Breast epithelium (tissue), 3 donors: ENCODE results near the gene CACNA1A.

Experiments
- POLR2A ChIP-seq: fragments of 450-650 bp; IDR thresholded peaks from one replicate; pipeline ENCODE4 v1.6.1; 2016; ENCODE audit warnings: antibody characterized with exemption, mild to moderate bottlenecking, moderate library complexity
- POLR2AphosphoS5 ChIP-seq, 3 donors: sonication (generic); formaldehyde crosslinking; IDR thresholded peaks; one replicate each; pipeline ENCODE4 v1.6.1; 2017; ENCODE audit warnings: antibody characterized with exemption in 3 of 3
- TF ChIP-seq, protein P1 (sequence below), 3 donors: fragments of 450-650 bp; IDR thresholded peaks; one replicate each; pipeline ENCODE4 v1.5.1; 2016 to 2017; ENCODE audit warnings: antibody characterized with exemption in 3 of 3, mild to moderate bottlenecking in 3 of 3, moderate library complexity in 3 of 3

DNA sequence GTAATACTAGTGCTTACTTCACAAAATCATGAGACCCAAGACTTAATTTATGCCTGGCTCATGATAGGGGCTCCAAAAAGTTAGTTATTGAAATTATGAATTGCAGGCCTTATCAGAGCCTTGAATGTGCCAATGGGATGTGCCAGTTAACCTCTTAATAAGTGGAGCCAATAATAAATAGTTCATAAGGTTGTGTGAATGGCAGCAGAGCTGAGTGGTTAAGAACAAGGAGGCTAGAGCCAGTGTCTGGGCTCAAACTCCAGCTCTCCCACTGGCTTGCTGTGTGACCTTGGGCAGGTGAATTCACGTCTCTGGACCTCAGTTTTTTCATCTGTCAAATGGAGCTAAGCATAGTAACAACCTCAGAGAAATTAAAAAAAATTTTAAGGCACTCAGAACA is 222.4 kb downstream of the CACNA1A start:
- TF ChIP-seq, protein P1, sequence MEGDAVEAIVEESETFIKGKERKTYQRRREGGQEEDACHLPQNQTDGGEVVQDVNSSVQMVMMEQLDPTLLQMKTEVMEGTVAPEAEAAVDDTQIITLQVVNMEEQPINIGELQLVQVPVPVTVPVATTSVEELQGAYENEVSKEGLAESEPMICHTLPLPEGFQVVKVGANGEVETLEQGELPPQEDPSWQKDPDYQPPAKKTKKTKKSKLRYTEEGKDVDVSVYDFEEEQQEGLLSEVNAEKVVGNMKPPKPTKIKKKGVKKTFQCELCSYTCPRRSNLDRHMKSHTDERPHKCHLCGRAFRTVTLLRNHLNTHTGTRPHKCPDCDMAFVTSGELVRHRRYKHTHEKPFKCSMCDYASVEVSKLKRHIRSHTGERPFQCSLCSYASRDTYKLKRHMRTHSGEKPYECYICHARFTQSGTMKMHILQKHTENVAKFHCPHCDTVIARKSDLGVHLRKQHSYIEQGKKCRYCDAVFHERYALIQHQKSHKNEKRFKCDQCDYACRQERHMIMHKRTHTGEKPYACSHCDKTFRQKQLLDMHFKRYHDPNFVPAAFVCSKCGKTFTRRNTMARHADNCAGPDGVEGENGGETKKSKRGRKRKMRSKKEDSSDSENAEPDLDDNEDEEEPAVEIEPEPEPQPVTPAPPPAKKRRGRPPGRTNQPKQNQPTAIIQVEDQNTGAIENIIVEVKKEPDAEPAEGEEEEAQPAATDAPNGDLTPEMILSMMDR (IDR thresholded peaks at IDR 0.05) = no peak
- no peak for TF ChIP-seq POLR2A
- TF ChIP-seq POLR2AphosphoS5 (IDR thresholded peaks at IDR 0.05) = no peak
